Fibroblast of skin of right biceps (primary cell): ENCODE data around the gene SPECC1.
"Not testable (repeated sequence)": the region's sequence is repeated elsewhere in the genome, so short reads cannot be mapped to it uniquely, and the experiment has no call there.

Experiments
- DNase-seq: peaks from one replicate; pipeline ENCODE4 v3.0.0-alpha.2; 2013

The SPECC1 gene

DNA sequence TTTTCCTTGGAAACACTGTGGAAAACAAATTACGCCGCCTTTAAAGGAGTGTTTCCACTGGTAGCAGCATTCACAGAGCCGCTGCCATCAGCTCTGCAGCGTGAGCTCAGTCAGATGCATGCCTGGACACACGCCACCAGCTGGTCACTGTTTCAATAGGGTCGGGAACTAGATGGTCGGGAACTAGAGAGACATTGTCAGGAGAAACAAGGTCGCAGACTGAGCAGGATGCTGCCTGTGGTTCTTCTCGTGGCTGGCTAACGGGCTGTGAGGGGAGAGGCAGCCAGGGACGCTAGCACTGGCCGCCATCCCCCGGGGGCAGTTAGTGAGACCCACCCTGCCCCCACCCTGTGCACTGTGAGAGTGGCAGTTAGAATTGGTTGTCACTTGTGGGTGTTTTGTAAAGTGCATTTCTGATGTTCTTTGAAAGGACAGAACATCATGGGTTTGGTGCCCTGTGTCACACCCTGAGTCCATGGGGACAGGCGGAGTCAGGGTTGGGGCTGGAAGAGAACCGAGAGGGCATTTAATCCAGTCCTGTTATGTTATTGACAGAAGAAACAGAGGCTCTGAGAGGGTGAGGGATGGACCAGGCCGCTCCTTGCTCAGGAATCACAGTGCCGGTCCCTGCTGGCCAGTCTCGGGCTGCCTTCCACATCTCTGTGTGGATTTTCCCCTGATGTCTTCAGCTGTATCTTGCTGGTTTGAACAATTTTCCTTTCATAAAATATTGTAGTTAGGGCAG, 86.3 kb downstream of the SPECC1 start:
- peak; percentile 35 for DNase-seq

GRCh38 chr17:20096430-20096829, 87.3 kb downstream of the SPECC1 start:
- no peak for DNase-seq

DNA sequence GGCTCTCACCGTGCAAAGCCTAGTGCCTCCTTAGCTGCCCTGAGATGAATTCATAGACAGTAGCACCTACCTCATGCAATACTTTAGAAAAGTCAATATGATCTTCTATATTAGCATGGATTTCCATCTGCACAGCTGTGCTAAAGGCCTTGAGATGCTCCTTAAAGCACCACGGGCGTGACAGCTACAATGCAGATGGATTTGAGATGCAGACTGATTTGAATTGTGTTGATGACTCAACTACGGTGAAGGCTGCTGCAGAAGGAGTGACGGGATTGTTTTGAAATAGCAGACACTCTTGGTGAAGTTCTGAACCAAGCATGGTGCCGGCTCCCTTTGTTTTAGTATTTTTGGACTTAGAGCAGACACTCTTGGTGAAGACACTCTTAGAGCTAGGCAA, 88.2 kb downstream of the SPECC1 start:
- no peak for DNase-seq

- DNase-seq = no peak
These were observed 89.2 kb downstream of the SPECC1 start for GRCh38 chr17:20098314-20098713.

DNA sequence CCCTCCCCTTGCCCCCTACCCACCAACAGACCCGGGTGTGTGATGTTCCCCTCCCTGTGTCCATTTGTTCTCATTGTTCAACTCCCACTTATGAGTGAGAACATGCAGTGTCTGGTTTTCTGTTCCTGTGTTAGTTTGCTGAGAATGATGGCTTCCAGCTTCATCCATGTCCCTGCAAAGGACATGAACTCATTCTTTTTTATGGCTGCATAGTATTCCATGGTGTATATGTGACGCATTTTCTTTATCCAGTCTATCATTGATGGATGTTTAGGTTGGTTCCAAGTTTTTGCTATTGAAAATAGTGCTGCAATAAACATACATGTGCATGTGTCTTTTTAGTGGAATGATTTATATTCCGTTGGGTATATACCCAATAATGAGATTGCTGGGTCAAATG, 91.6 kb downstream of the SPECC1 start:
- DNase-seq = not testable (repeated sequence)

DNA sequence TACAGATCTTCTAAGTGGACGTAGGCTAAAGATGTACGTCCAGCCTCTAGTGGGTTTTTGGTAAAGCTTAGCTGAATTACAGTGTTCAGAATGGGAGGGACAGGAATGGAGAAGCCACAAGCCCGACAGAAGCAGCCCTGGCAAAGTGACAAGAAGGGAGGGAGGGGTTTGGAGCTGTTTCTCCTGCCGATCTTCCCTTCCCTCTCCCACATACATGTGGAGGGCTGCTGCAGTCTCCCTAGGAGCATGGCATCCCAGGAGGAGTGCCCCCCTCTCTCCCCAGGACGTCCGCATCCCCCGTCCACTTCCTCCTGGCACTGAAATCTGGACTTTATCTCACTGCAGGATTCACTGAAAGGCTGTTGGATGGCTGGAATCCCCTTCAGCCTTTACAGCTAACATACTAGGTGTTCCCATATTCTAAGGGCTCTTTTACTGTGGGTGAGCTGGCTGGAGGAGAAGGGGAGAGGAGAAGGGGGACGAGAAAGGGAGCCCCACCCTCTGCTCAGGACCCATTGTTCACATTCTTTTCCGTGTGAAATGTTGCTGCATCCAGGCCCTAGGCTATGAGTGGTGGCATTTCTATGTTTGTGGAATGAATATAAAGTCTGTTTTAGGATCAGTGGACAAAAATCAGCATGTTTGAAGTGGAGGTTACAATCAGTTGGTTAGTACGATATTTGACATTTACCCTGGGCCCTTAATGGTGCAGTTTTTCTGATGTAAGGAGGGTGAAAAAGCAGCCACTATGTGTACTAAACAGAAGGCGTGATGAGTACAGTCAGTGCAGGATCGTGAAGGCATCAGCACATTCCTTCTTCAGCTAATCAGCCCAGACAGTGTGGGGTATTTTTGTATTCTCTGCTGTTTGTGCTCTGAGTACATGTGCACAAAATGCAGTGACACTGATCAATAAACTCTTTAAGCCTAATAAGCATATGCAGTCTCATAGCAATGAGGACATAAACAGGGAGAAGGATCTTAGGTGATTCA, 94.6 kb downstream of the SPECC1 start:
- DNase-seq = no peak

DNA sequence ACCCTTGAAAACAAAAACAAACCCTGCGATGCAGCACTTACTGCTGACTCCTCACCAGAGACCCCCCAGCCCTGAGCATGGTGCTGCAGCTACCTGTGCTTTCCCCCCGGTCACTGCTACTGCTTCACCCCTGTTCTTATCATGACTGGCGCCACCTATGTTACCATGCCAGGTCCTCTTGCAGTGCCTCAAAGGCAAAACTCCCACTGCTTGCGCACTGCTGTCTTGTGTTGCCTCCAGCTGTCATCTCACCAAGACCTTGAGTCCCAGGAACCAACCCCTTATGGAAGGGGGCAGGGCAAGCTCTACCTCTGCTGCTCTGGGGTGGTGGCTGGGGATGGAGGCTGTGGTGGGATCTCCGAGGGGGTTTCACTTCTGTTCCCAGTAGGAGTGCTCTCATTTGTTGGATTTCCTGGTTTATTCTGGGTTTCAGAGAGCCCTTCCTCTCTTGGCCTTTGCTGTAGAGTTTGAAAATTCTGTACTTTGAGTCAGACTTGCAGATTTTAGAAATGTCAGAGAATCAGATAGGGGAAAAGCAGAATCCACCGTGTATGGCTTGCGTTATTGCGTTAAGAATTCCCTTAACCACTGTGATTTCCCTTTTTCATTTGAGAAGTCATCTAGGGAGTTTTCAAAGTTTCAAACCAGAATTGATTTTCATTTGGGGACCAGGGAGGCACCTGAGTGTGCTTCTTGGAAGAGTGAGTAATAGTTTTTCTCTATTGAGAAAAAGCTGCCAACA, 96.6 kb downstream of the SPECC1 start:
- DNase-seq = no peak

DNA sequence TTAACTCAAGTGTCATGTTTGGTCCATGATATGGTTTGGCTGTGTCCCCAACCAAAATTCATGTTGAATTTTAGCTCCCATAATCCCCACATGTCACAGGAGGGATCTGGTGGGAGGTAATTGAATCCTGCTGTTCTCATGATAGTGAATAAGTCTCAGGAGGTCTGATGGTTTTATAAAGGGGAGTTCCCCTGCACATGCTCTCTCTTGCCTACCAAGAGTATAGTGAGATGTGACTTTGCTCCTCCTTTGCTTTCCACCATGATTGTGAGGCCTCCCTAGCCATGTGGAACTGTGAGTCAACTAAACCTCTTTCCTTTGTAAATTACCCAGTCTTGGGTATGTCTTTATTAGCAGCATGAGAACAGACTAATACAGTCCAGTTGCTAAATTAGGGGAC, 97.3 kb downstream of the SPECC1 start:
- DNase-seq = not testable (repeated sequence)

GRCh38 chr17:20109076-20109475, 99.9 kb downstream of the SPECC1 start:
- no peak for DNase-seq

DNA sequence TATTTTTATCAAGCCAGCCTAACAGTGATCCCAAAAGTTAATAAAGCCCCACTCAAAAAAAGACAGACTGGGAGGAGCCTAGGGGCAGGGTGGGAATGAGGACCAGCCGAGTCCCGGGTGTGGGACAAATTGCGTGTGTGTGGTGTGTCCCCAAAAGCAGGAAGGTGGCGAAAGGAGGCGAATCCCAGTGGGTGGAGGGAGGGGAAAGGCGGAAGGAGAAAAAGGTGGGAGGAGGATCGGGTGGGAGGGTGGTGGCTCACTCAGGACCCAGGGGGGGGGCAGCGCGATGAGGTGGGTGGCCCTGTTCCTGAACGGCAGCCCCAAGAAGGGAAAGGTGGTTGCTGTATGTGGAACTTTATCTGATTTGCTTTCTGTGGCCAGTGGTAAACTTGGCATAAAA, 102.4 kb downstream of the SPECC1 start:
- DNase-seq = no peak

DNA sequence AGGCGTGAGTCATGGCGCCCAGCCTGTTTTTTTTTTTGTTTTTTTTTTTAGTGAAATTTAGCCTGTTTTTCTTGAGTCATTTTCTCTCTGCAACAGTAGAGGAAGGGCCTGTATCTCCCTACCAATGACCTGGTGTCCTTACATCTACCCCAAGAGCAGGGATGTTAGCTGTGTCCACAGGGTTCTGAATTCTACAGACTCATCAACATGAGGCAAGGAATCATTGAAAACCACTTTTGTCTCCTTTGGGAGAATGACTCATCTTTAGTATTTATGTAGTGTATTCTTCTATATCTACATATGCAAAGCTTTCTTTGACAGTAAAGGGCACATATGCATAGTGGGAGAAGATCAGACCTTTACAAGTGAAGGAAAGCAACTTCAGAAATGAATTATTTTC, 105.3 kb downstream of the SPECC1 start:
- peak; percentile 37 for DNase-seq

- peak; percentile 43 for DNase-seq
These were observed 107.6 kb downstream of the SPECC1 start for GRCh38 chr17:20116683-20117309.

DNA sequence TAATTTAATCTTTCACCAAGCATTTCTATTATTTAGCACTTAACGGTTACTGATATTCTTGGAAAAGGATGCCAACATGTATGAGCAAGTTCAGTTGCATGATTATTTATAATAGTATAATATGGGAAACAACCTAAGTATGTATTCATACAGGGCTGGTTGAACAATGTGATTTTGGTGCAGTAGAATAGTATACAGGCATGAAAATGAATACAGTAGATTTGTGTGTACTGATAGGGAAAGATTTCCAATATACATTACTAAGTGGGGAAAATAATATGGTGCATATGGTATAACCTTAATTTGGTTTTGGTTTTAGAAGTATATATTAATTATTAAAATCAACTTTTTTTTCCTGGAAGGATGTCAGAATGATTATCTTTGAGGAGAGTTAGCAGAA, 109.1 kb downstream of the SPECC1 start:
- no peak for DNase-seq

- DNase-seq = no peak
These were observed 111.7 kb downstream of the SPECC1 start for GRCh38 chr17:20120836-20121235.

- DNase-seq = peak; percentile 40
These were observed 112.4 kb downstream of the SPECC1 start for GRCh38 chr17:20121359-20122253.

- DNase-seq = no peak
These were observed 113.2 kb downstream of the SPECC1 start for GRCh38 chr17:20122254-20122879.

DNA sequence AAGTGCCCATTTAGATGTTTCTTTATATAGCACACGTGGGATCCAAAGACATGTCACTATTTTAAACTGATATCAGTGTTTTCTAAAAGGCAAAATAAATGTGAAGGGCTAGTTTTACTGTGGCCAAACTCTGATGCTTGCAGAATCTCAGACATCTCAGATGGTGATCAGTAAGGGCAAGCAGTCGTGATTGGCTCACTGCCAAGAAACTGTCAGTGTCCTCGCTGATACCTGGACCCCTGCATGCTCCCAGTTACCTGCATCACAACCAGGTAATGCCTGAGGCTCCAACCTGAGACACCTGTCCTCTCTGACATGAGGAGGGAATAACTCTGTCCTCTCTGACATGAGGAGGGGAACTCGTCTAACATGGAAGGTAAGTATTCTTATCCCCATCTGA, 114.0 kb downstream of the SPECC1 start:
- no peak for DNase-seq

- DNase-seq = no peak
These were observed 116.6 kb downstream of the SPECC1 start for GRCh38 chr17:20125724-20126123.

GRCh38 chr17:20127360-20128035, 118.3 kb downstream of the SPECC1 start:
- DNase-seq = no peak

DNA sequence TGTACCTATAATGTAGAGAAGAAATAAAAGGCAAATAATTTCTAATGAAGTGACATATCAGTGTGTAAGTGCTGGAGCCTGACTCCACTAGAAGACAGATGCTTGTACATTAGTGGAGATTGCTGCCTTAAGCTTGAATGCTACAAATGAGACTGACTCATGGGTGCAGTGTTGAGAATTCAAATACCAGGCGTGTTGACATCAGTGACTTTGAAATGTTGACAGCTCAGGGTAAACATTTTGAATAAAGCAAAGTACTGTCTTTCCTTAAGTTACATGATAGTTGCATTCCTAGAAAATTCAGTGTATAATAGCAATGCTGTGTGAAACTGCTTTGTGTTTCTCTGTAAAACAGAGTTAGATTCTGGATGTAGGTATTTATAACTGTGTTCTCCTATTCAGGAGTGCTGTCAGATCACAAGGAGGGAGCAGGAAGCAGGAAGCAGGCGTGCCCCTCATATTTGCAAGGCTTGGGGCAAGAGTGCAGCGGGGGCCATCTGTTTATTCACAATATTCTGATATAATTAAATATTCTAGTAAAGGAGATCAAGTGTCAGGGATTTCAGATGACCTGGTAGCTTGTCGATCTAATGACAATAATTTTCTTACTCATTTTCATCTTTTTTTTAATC, 119.0 kb downstream of the SPECC1 start:
- peak; percentile 43 for DNase-seq
